GM12878 (cell line): ENCODE data around the gene TMEM266. TPM values are rescaled to one million over a fixed set of nuclear protein-coding genes. Genes with fewer than 3 reads are reported as not detected.

Experiments
- ATAC-seq: fragments of 200-7000 bp; cut with Tn5 transposase; 3 replicates; pipeline ENCODE4 v1.9.1; 2020; ENCODE audit warnings: mild to moderate bottlenecking, moderate library complexity
- BruUV-seq: library from RNA; stranded (reverse); fragments of 400-500 nt; replicated peaks from 2 replicates; lab custom pipeline; 2021; lab: Mats Ljungman, UMichigan
- CTCF ChIA-PET: fragments of 300-600 bp; sonication (Branson Sonifier 250); formaldehyde crosslinking; extraction: SDS; loops from one replicate; lab custom pipeline; 2021; ENCODE audit warnings: inconsistent platforms; lab: Yijun Ruan, JAX
- POLR2A ChIA-PET: fragments of 350-600 bp; formaldehyde crosslinking; extraction: SDS; loops from one replicate; lab custom pipeline; 2021; ENCODE audit warnings: inconsistent platforms; lab: Charles Lee
- RAD21 ChIA-PET: fragments of 300-600 bp; sonication (Branson Sonifier 250); formaldehyde crosslinking; loops from one replicate; lab custom pipeline; 2023; ENCODE audit warnings: antibody characterized with exemption; ENCODE audit not compliant: unreplicated experiment; lab: Charles Lee
- SMC1A ChIA-PET: fragments of 300-600 bp; sonication (Branson Sonifier 250); formaldehyde crosslinking; loops from one replicate; lab custom pipeline; 2023; ENCODE audit not compliant: unreplicated experiment, uncharacterized antibody; lab: Charles Lee
- DNase-seq: peaks from one replicate; pipeline ENCODE4 v3.0.0-alpha.2; 2011; ENCODE audit warnings: low read depth, low spot score
- FAIRE-seq: peaks from 3 replicates; lab custom pipeline; 2011; peaks lifted over from hg19 to GRCh38; lab: Jason Lieb, UNC
- H2AFZ ChIP-seq: 2 replicates; pipeline ENCODE4 v1.6.0; 2011; ENCODE audit warnings: low read depth, low read length, control low read depth; ENCODE audit not compliant: control insufficient read depth
- H3K27ac ChIP-seq: 2 replicates; pipeline ENCODE4 v1.5.1; 2011; ENCODE audit warnings: control low read depth; ENCODE audit not compliant: control insufficient read depth, insufficient read depth
- H3K27me3 ChIP-seq, 2 experiments: replicated peaks in 1 of 2; 2 replicates each; pipeline versions ENCODE4 v1.6.0 to v1.6.1; 2011; ENCODE audit warnings: low read length in 1 of 2; ENCODE audit not compliant: control insufficient read depth in 2 of 2, insufficient read depth in 2 of 2
- H3K36me3 ChIP-seq, 2 experiments: 2 replicates each; pipeline ENCODE4 v1.5.1; 2011; ENCODE audit warnings: low read length in 1 of 2; ENCODE audit not compliant: control insufficient read depth in 2 of 2, insufficient read depth in 2 of 2
- H3K4me1 ChIP-seq: 2 replicates; pipeline ENCODE4 v1.6.1; 2011; ENCODE audit warnings: mild to moderate bottlenecking, low read length, moderate library complexity, mixed read lengths; ENCODE audit not compliant: control insufficient read depth, insufficient read depth
- H3K4me2 ChIP-seq: 2 replicates; pipeline ENCODE4 v1.6.0; 2011; ENCODE audit warnings: control low read depth; ENCODE audit not compliant: control insufficient read depth, insufficient read depth
- H3K4me3 ChIP-seq: fragments of 200-600 bp; sonication (generic); 2 replicates; pipeline ENCODE4 v1.5.1; 2016
- H3K79me2 ChIP-seq: 2 replicates; pipeline ENCODE4 v1.6.0; 2011; ENCODE audit warnings: low read length; ENCODE audit not compliant: control insufficient read depth, insufficient read depth
- H3K9ac ChIP-seq: 2 replicates; pipeline ENCODE4 v1.8.0; 2011; ENCODE audit warnings: low read length, control low read depth, mixed read lengths; ENCODE audit not compliant: control insufficient read depth, insufficient read depth
- H3K9me3 ChIP-seq: replicated peaks from 3 replicates; pipeline ENCODE4 v1.5.1; 2011; ENCODE audit warnings: mild to moderate bottlenecking, low read length; ENCODE audit not compliant: control insufficient read depth, insufficient read depth
- H4K20me1 ChIP-seq: 2 replicates; pipeline ENCODE4 v1.6.0; 2011; ENCODE audit not compliant: control insufficient read depth, insufficient read depth
- BRCA1 ChIP-seq: IDR thresholded peaks from 2 replicates; pipeline ENCODE4 v1.6.1; 2011; ENCODE audit warnings: low read depth, low read length, improper control_type of control experiment
- ESRRA ChIP-seq: IDR thresholded peaks from 2 replicates; pipeline ENCODE4 v1.6.1; 2012; ENCODE audit warnings: mild to moderate bottlenecking, low read length, improper control_type of control experiment
- HDAC6 ChIP-seq: fragments of 200-600 bp; sonication (generic); IDR thresholded peaks from one replicate; pipeline ENCODE4 v1.8.0; 2017; ENCODE audit warnings: antibody characterized with exemption; ENCODE audit not compliant: unreplicated experiment
- KLF5 ChIP-seq: fragments of 450-650 bp; IDR thresholded peaks from 2 replicates; pipeline ENCODE4 v1.6.1; 2014; ENCODE audit warnings: mild to moderate bottlenecking; ENCODE audit not compliant: partially characterized antibody
- MEF2A ChIP-seq: IDR thresholded peaks from 2 replicates; pipeline ENCODE4 v1.6.1; 2011; ENCODE audit warnings: low read depth, mild to moderate bottlenecking, low read length, moderate library complexity; ENCODE audit not compliant: insufficient read depth
- PKNOX1 ChIP-seq: fragments of 450-650 bp; IDR thresholded peaks from 2 replicates; pipeline ENCODE4 v1.6.1; 2016; ENCODE audit warnings: mild to moderate bottlenecking
- USF2 ChIP-seq: IDR thresholded peaks from 2 replicates; pipeline ENCODE4 v1.6.1; 2011; ENCODE audit warnings: low read depth, low read length, improper control_type of control experiment, borderline replicate concordance
- ZNF207 ChIP-seq: fragments of 450-650 bp; IDR thresholded peaks from 2 replicates; pipeline ENCODE4 v1.6.1; 2014; ENCODE audit warnings: antibody characterized with exemption, mild to moderate bottlenecking, borderline replicate concordance
- WGBS: methylation state at CpG from one replicate; pipeline ENCODE4 v1.1.6; 2016; ENCODE audit warnings: low lambda C conversion rate; ENCODE audit not compliant: insufficient replicate concordance, insufficient coverage; ENCODE audit errors: missing lambda C conversion rate; 5-methylcytosine and 5-hydroxymethylcytosine counted together
- in situ Hi-C: fragments of 300-500 bp; cut with MboI; formaldehyde crosslinking; loops from 9 replicates; pipeline ENCODE4 v1.14.3; 2018; ENCODE audit warnings: mixed read lengths
- intact Hi-C: fragments of 100-400 bp; cut with micrococcal nuclease; formaldehyde crosslinking; loops from one replicate; pipeline ENCODE4 v1.14.2; 2022; ENCODE audit not compliant: unreplicated experiment
- polyA plus RNA-seq, 11 experiments: library from polyadenylated mRNA; depleted of rRNA in 4 of 11; unstranded in 6 of 11; stranded (reverse) in 5 of 11; fragments of >200 nt; fragmentation: Nextera tagmentation in 4 of 11; fragmentation: Illumina TruSeq in 1 of 11; extraction: Ambion mirVana in 4 of 11; extraction: Trizol in 1 of 11; gene quantifications; 1 replicate in 1 of 11; 2 replicates in 10 of 11; pipeline versions ENCODE4 v1.2.1 to v1.2.3, GENCODE V29; 2011 to 2016; ENCODE audit warnings: inconsistent platforms in 2 of 11, missing spikeins in 2 of 11, low read depth in 1 of 11
- total RNA-seq, 4 experiments: library from RNA; depleted of rRNA in 3 of 4; stranded (reverse); fragments of >200 nt in 3 of 4; fragmentation: Illumina TruSeq in 1 of 4; extraction: Trizol in 1 of 4; gene quantifications; 2 replicates each; pipeline versions ENCODE4 v1.2.1 to v1.2.3, GENCODE V29; 2013 to 2021

TMEM266 gene
- total and polyA plus RNA-seq, 10 of the 15 experiments (the other 5 are each of a cell fraction or from before 2014, with no cell fraction given) = 0.11 to 0.70 (median 0.39) TPM

- in situ Hi-C loops = no loop called here
- RAD21 ChIA-PET = no interaction called here
- 94% methylated on average over 1 of the region's 1 CpG for WGBS
- no peak for DNase-seq
- no peak for FAIRE-seq
- Histone ChIP-seq H3K4me3 (no peak overlapping the region), H2AFZ (no peak overlapping the region), H3K36me3 (no peaks in the 10 kb centered on the region; a peak in 1 of 4 replicates), H3K4me2 (no peak overlapping the region), H3K27me3 (no peaks in the 10 kb centered on the region), H3K27ac (no peak overlapping the region), H3K9ac (no peak overlapping the region), H3K9me3 (no peaks in the 10 kb centered on the region), H4K20me1 (no peaks in the 10 kb centered on the region), H3K79me2 (no peaks in the 10 kb centered on the region), H3K4me1 (no peaks in the 10 kb centered on the region)
- CTCF ChIA-PET = interaction anchor here (0.6 to 5.4 kb wide), 7 partner anchors 9 to 404 kb away, joined by 3 to 21 read pairs (median 3); no protein-coding TSS in a partner anchor
- POLR2A ChIA-PET = interaction anchor here (0.6 kb wide), 1 partner anchor 33 kb away, joined by 3 read pairs; no protein-coding TSS in a partner anchor
- no TSS peak for BruUV-seq
- TF ChIP-seq PKNOX1 (no peak), KLF5 (no peak), USF2 (no peak), MEF2A (no peak), ESRRA (no peak), ZNF207 (no peak), BRCA1 (no peak), HDAC6 (no peak)
- intact Hi-C loops = loop anchor here (5.0 kb wide), 2 partner anchors 93 to 603 kb away; no protein-coding TSS in a partner anchor
- ATAC-seq = no peak
- SMC1A ChIA-PET = interaction anchor here (0.7 to 1.6 kb wide), 5 partner anchors 11 to 57 kb away, joined by 3 to 6 read pairs (median 4); no protein-coding TSS in a partner anchor
Measured at GRCh38 chr15:76239786-76240185, 180.0 kb downstream of the TMEM266 start.
